ENCODE data around the gene CYB5D1. TPM values are rescaled to one million over a fixed set of nuclear protein-coding genes. Genes with fewer than 3 reads are reported as not detected.
A peak's percentile ranks its signal among the peaks of the same experiment; 100 is the strongest.
"Not testable (repeated sequence)": the region's sequence is repeated elsewhere in the genome, so short reads cannot be mapped to it uniquely, and the experiment has no call there.

CYB5D1 gene
- polyA plus RNA-seq, 1 donor: 13.8 TPM

DNA sequence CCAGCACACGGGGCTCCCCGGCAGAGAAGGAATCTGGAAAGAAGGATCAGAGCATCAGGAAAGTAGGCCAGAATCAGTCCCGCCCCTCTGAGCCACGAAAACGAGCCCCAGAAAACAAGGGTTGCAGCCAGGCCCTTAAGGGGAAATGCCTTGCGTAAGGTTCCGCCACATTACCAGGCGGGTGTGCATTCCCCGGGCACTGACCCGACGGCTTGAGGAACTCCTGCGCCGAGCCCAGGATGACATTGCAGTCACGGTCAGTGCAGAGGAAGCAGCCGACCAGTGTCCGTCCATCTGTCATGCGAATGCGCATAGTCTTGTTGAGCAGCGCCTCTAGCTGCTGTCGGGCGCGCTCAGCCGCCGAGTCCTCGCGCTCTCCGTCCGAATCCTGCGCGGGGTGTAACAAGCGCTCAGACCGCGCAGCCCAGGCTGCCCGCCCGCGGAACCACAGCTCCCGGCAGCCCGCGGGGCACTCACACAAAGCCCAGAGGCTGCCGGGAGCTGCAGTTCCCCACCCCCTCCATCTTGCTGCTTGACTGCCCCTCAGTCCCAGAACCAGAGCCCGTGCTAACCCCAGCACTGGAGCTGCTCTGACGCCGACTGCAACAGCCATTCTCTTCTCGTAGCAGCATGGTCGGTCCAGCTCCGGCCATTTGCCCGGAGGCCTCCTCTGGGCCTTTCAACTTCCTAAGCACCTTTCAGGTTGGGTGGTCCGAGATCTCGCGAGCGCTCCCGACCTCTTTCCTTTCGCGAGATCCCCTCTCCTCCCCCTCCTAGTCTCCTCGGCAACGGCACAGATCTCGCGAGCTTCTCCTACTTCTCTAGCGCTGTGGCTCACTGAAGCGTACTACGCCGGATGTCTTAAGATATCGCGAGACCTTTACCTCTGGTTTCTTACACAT lies 741 bp upstream of the CYB5D1 start, which contains the start of gene NAA38:
NAA38 (minus strand) TSS at position 749 of the 902 bp plus-strand sequence; CDS start at position 653, 96 bp downstream.
- no CpG with 5 or more reads among the region's 64 CpGs for WGBS (ENCODE audit: insufficient coverage, low lambda C conversion rate)
- peaks cover 30% of the 10 kb centered on the region for H3K4me1 ChIP-seq (ENCODE audit: control insufficient read depth, insufficient read depth, low read length)
- DNase-seq: peak; percentile 99 to 100
- peak within 1 kb of the TSS; percentile 93 for H3K27ac ChIP-seq (ENCODE audit: low read length)
- no peaks in the 10 kb centered on the region for H3K27me3 ChIP-seq (ENCODE audit: control insufficient read depth, insufficient read depth, low read length)
- peaks cover 36% of the 10 kb centered on the region for H3K36me3 ChIP-seq (ENCODE audit: control insufficient read depth, insufficient read depth, low read length)
- peak within 1 kb of the TSS; percentile 67 for H3K4me3 ChIP-seq (ENCODE audit: low read length)
- H3K9me3 ChIP-seq (ENCODE audit: control insufficient read depth, low read depth, low read length): peaks cover 3% of the 10 kb centered on the region

GRCh38 chr17:7858522-7858810 lies 663 bp downstream of the CYB5D1 start:
- H3K9me3 ChIP-seq (ENCODE audit: control insufficient read depth, low read depth, low read length): peaks cover 3% of the 10 kb centered on the region
- no peaks in the 10 kb centered on the region for H3K27me3 ChIP-seq (ENCODE audit: control insufficient read depth, insufficient read depth, low read length)
- H3K4me3 ChIP-seq (ENCODE audit: low read length): peak overlapping the region; percentile 67
- H3K4me1 ChIP-seq (ENCODE audit: control insufficient read depth, insufficient read depth, low read length): peaks cover 28% of the 10 kb centered on the region
- no CpG with 5 or more reads among the region's 20 CpGs for WGBS (ENCODE audit: insufficient coverage, low lambda C conversion rate)
- peak overlapping the region; percentile 93 for H3K27ac ChIP-seq (ENCODE audit: low read length)
- DNase-seq: peak in 1 of 2 donors; percentile 43
- peaks cover 26% of the 10 kb centered on the region for H3K36me3 ChIP-seq (ENCODE audit: control insufficient read depth, insufficient read depth, low read length)

- DNase-seq: no peak
- Histone ChIP-seq H3K36me3 (ENCODE audit: control insufficient read depth, insufficient read depth, low read length) (peaks cover 22% of the 10 kb centered on the region), H3K4me1 (ENCODE audit: control insufficient read depth, insufficient read depth, low read length) (peaks cover 28% of the 10 kb centered on the region), H3K9me3 (ENCODE audit: control insufficient read depth, low read depth, low read length) (peaks cover 3% of the 10 kb centered on the region), H3K27me3 (ENCODE audit: control insufficient read depth, insufficient read depth, low read length) (no peaks in the 10 kb centered on the region), H3K4me3 (ENCODE audit: low read length) (no peak overlapping the region), H3K27ac (ENCODE audit: low read length) (no peak overlapping the region)
- WGBS (ENCODE audit: insufficient coverage, low lambda C conversion rate): no CpG with 5 or more reads among the region's 8 CpGs
Measured at GRCh38 chr17:7859028-7859427, 1.2 kb downstream of the CYB5D1 start.

DNA sequence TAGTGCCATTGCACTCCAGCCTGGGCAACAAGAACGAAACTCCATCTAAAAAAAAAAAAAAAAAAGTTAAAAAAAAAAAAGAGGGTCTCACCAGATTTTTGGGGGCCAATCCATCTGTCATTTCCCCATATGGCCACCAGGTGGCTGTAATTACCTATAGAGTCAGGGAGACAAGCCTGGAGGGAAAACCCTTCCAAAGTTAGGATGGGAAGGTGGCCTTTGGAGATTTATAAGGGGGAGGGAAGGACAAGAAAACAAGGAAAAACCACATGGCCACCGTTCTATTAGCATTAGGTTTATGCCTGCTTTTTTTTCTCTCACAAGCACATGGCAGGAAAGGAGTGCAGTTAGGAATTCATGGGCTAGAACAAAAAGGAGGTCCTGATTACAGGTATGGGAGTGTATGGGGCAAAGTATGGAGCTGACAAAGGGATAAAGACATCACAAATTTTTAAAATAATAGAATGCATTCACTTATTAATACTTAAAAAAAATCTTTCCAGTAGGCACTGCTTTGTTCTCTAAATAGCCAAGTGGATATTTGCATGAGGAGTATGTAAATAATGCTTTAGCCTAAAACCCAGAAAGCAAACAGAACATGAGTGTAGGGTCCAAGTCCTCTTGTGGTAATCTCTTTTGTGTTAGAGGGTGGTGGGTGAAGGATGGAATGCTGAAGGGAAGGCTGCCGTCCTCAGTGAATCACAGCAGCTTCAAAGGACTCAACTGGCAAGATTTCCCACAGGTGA lies 5.1 kb downstream of the CYB5D1 start:
- Histone ChIP-seq H3K27me3 (ENCODE audit: control insufficient read depth, insufficient read depth, low read length) (no peaks in the 10 kb centered on the region), H3K4me3 (ENCODE audit: low read length) (no peak overlapping the region), H3K27ac (ENCODE audit: low read length) (no peak overlapping the region), H3K4me1 (ENCODE audit: control insufficient read depth, insufficient read depth, low read length) (peaks cover 12% of the 10 kb centered on the region), H3K9me3 (ENCODE audit: control insufficient read depth, low read depth, low read length) (no peaks in the 10 kb centered on the region), H3K36me3 (ENCODE audit: control insufficient read depth, insufficient read depth, low read length) (peaks cover 25% of the 10 kb centered on the region)
- DNase-seq: no peak
- no CpG with 5 or more reads among the region's 3 CpGs for WGBS (ENCODE audit: insufficient coverage, low lambda C conversion rate)

DNA sequence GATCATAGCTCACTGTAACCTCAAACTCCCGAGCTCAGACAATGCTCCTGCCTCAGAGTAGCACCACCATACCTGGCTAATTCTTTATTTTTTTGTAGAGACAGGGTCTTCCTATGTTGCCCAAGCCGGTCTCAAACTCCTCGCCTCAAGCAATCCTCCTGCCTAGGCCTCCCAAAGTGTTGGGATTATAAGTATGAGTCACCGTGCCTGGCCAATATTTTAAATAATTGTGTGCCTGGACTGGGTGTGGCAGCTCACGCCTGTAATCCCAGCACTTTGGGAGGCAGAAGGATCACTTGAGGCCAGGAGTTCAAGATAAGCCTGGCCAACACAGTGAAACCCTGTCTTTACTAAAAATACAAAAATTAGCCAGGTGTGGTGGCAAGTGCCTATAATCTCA lies 6.6 kb downstream of the CYB5D1 start:
- H3K4me3 ChIP-seq (ENCODE audit: low read length); H3K4me1 ChIP-seq (ENCODE audit: control insufficient read depth, insufficient read depth, low read length); H3K27me3 ChIP-seq (ENCODE audit: control insufficient read depth, insufficient read depth, low read length); H3K27ac ChIP-seq (ENCODE audit: low read length); H3K9me3 ChIP-seq (ENCODE audit: control insufficient read depth, low read depth, low read length); DNase-seq: not testable (repeated sequence)
- WGBS (ENCODE audit: insufficient coverage, low lambda C conversion rate): no CpG with 5 or more reads among the region's 5 CpGs
- peaks cover 30% of the 10 kb centered on the region for H3K36me3 ChIP-seq (ENCODE audit: control insufficient read depth, insufficient read depth, low read length)

GRCh38 chr17:7864995-7865650 lies 7.3 kb downstream of the CYB5D1 start:
- no CpG with 5 or more reads among the region's 5 CpGs for WGBS (ENCODE audit: insufficient coverage, low lambda C conversion rate)
- no peak overlapping the region for H3K4me3 ChIP-seq (ENCODE audit: low read length)
- peaks cover 28% of the 10 kb centered on the region for H3K36me3 ChIP-seq (ENCODE audit: control insufficient read depth, insufficient read depth, low read length)
- no peaks in the 10 kb centered on the region for H3K4me1 ChIP-seq (ENCODE audit: control insufficient read depth, insufficient read depth, low read length)
- no peak overlapping the region for H3K27ac ChIP-seq (ENCODE audit: low read length)
- H3K9me3 ChIP-seq (ENCODE audit: control insufficient read depth, low read depth, low read length): no peaks in the 10 kb centered on the region
- no peak for DNase-seq
- H3K27me3 ChIP-seq (ENCODE audit: control insufficient read depth, insufficient read depth, low read length): no peaks in the 10 kb centered on the region

- Histone ChIP-seq H3K4me1 (ENCODE audit: control insufficient read depth, insufficient read depth, low read length) (no peaks in the 10 kb centered on the region), H3K27me3 (ENCODE audit: control insufficient read depth, insufficient read depth, low read length) (no peaks in the 10 kb centered on the region), H3K9me3 (ENCODE audit: control insufficient read depth, low read depth, low read length) (no peaks in the 10 kb centered on the region), H3K4me3 (ENCODE audit: low read length) (no peak overlapping the region), H3K27ac (ENCODE audit: low read length) (no peak overlapping the region), H3K36me3 (ENCODE audit: control insufficient read depth, insufficient read depth, low read length) (peaks cover 14% of the 10 kb centered on the region)
- DNase-seq: no peak
- 67% methylated on average over 1 of the region's 5 CpGs for WGBS (ENCODE audit: insufficient coverage, low lambda C conversion rate)
Measured at GRCh38 chr17:7867881-7868329, 10.1 kb downstream of the CYB5D1 start.

GRCh38 chr17:7873051-7873450 lies 15.2 kb downstream of the CYB5D1 start:
- peaks cover 19% of the 10 kb centered on the region for H3K36me3 ChIP-seq (ENCODE audit: control insufficient read depth, insufficient read depth, low read length)
- no peaks in the 10 kb centered on the region for H3K27me3 ChIP-seq (ENCODE audit: control insufficient read depth, insufficient read depth, low read length)
- WGBS (ENCODE audit: insufficient coverage, low lambda C conversion rate): 73% methylated on average over 2 of the region's 4 CpGs
- H3K27ac ChIP-seq (ENCODE audit: low read length): no peak overlapping the region
- no peaks in the 10 kb centered on the region for H3K9me3 ChIP-seq (ENCODE audit: control insufficient read depth, low read depth, low read length)
- H3K4me3 ChIP-seq (ENCODE audit: low read length): no peak overlapping the region
- DNase-seq: no peak
- no peaks in the 10 kb centered on the region for H3K4me1 ChIP-seq (ENCODE audit: control insufficient read depth, insufficient read depth, low read length)

DNA sequence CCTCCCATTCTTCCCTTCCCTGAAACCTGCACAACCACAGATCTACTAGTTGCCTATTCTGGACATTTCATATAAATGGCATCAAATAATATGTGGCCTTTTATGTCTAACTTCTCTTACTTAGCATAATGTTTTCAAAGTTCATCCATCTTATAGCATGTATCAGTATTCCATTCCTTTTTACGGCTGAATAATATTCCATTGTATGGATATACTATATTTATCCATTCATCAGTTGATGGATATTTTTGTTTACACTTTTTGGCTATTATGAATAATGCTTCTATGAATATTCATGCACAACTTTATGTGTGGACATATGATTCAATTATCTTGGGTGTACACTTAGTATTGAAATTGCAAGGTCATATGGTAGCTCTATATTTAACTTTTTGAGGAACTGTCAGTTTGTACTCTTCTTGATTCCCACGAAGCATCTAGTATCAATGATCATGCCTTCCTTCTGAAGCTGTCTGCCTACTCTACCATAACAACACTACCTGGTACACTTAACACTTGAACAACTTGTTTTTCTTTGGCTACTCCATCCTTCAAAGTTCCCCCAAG lies 18.1 kb downstream of the CYB5D1 start:
- 100% methylated on average over 2 of the region's 2 CpGs for WGBS (ENCODE audit: insufficient coverage, low lambda C conversion rate)
- H3K4me3 ChIP-seq (ENCODE audit: low read length): no peak overlapping the region
- peaks cover 28% of the 10 kb centered on the region for H3K36me3 ChIP-seq (ENCODE audit: control insufficient read depth, insufficient read depth, low read length)
- H3K9me3 ChIP-seq (ENCODE audit: control insufficient read depth, low read depth, low read length): no peaks in the 10 kb centered on the region
- no peak for DNase-seq
- no peaks in the 10 kb centered on the region for H3K4me1 ChIP-seq (ENCODE audit: control insufficient read depth, insufficient read depth, low read length)
- no peaks in the 10 kb centered on the region for H3K27me3 ChIP-seq (ENCODE audit: control insufficient read depth, insufficient read depth, low read length)
- H3K27ac ChIP-seq (ENCODE audit: low read length): no peak overlapping the region

DNA sequence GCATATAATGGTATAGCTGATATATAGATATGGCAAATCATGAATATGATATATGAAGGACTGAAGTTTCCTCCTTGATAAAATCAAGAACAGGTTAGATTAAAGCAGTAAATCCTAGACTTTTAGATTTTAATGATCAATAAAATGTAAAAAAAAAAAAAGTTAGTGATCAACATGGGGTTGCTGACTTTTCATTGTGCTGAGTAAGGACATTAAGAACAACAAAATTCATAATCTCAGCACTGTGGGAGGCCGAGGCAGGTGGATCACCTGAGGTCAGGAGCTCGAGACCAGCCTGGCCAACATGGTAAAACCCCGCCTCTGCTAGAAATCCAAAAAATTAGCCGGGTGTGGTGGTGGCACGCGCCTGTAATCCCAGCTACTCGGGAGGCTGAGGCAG lies 20.4 kb downstream of the CYB5D1 start:
- DNase-seq: no peak
- Histone ChIP-seq H3K36me3 (ENCODE audit: control insufficient read depth, insufficient read depth, low read length) (peaks cover 35% of the 10 kb centered on the region), H3K9me3 (ENCODE audit: control insufficient read depth, low read depth, low read length) (no peaks in the 10 kb centered on the region), H3K27ac (ENCODE audit: low read length) (no peak overlapping the region), H3K4me1 (ENCODE audit: control insufficient read depth, insufficient read depth, low read length) (peaks cover 13% of the 10 kb centered on the region), H3K4me3 (ENCODE audit: low read length) (no peak overlapping the region), H3K27me3 (ENCODE audit: control insufficient read depth, insufficient read depth, low read length) (no peaks in the 10 kb centered on the region)
- no CpG with 5 or more reads among the region's 7 CpGs for WGBS (ENCODE audit: insufficient coverage, low lambda C conversion rate)

Measured in large intestine (tissue), 3 donors.